K562 treated with DMSO at 1 percent for 12 hours (cell line): ENCODE data around the gene APBA3. TPM values are rescaled to one million over a fixed set of nuclear protein-coding genes. Genes with fewer than 3 reads are reported as not detected.

Experiments
- total RNA-seq: library from RNA; unstranded; fragments of 300-600 nt; gene quantifications from 2 replicates; pipeline ENCODE4 v1.2.3, GENCODE V29; 2022; ENCODE audit not compliant: insufficient read depth

The APBA3 gene
- 25.8 and 26.3 TPM in 2 replicates for total RNA-seq

GRCh38 chr19:3761382-3762129 is at the start of gene APBA3:
Gene APBA3, minus strand, starts transcription at chr19:3761692. Its CDS starts 1,428 bp downstream, at chr19:3760264.

GRCh38 chr19:3785938-3786824 is 24.7 kb upstream of the APBA3 start, which contains the start of gene MATK:
Gene MATK, minus strand, starts transcription at chr19:3786381. Its CDS starts 1,246 bp downstream, at chr19:3785135.

GRCh38 chr19:3771906-3772455 is 10.5 kb upstream of the APBA3 start, which contains the start of gene RAX2:
Gene RAX2, minus strand, starts transcription at chr19:3772228. Its CDS starts 486 bp downstream, at chr19:3771742.

GRCh38 chr19:3762501-3763459 is 1.3 kb upstream of the APBA3 start, which contains the start of gene MRPL54:
Gene MRPL54, plus strand, starts transcription at chr19:3762682. Its CDS starts 19 bp downstream, at chr19:3762701.

GRCh38 chr19:3708207-3708931 is 53.1 kb downstream of the APBA3 start, which contains the start of gene TJP3:
Gene TJP3, plus strand, starts transcription at chr19:3708384. Its CDS starts 20,049 bp downstream, at chr19:3728433.

Other genes with a start within 250 kb of the APBA3 start
- gene TEKTIP1, start 222.5 kb downstream of the APBA3 start, total RNA-seq, result 1.9 TPM in 1 of 2 replicates, not detected in the other
- 92.6 and 127 TPM in 2 replicates for gene MFSD12, start 204.1 kb downstream of the APBA3 start, total RNA-seq
- 213 and 233 TPM in 2 replicates for gene HMG20B, start 188.7 kb downstream of the APBA3 start, total RNA-seq
- 2.0 and 4.0 TPM in 2 replicates for gene GIPC3, start 176.2 kb downstream of the APBA3 start, total RNA-seq
- gene TBXA2R, start 154.8 kb downstream of the APBA3 start, total RNA-seq, result 14.3 and 15.3 TPM in 2 replicates
- 26.3 and 34.3 TPM in 2 replicates for gene CACTIN, start 134.9 kb downstream of the APBA3 start, total RNA-seq
- 17.4 and 39.7 TPM in 2 replicates for gene PIP5K1C, start 61.2 kb downstream of the APBA3 start, total RNA-seq
- gene TJP3, start 53.3 kb downstream of the APBA3 start, total RNA-seq, result 4.5 and 9.5 TPM in 2 replicates
- 32.9 and 88.5 TPM in 2 replicates for gene MRPL54, start 990 bp upstream of the APBA3 start, total RNA-seq
- not detected in 2 replicates for gene RAX2, start 10.5 kb upstream of the APBA3 start, total RNA-seq
- 7.9 and 10.4 TPM in 2 replicates for gene MATK, start 24.7 kb upstream of the APBA3 start, total RNA-seq
- not detected in 2 replicates for gene ZFR2, start 107.3 kb upstream of the APBA3 start, total RNA-seq
- not detected in 2 replicates for gene ATCAY, start 119.0 kb upstream of the APBA3 start, total RNA-seq
- not detected in 2 replicates for gene NMRK2, start 171.4 kb upstream of the APBA3 start, total RNA-seq
- gene DAPK3, start 209.4 kb upstream of the APBA3 start, total RNA-seq, result 84.5 and 92.2 TPM in 2 replicates
- 3,388 and 3,922 TPM in 2 replicates for gene EEF2, start 223.8 kb upstream of the APBA3 start, total RNA-seq
- 23.1 and 33.3 TPM in 2 replicates for gene PIAS4, start 246.0 kb upstream of the APBA3 start, total RNA-seq